Left kidney (tissue), 2 donors: ENCODE measurements around the gene NCK2. TPM values are rescaled to one million over a fixed set of nuclear protein-coding genes. Genes with fewer than 3 reads are reported as not detected.
"Not testable (repeated sequence)": the region's sequence is repeated elsewhere in the genome, so short reads cannot be mapped to it uniquely, and the experiment has no call there.

Experiments used
- DNase-seq: peaks from one replicate; pipeline ENCODE4 v3.0.0-alpha.2; 2013
- polyA plus RNA-seq: library from polyadenylated mRNA; unstranded; fragments of 120-200 nt; gene quantifications from one replicate; pipeline ENCODE4 v1.2.1, GENCODE V29; 2013; ENCODE audit not compliant: insufficient read length

Gene NCK2
- polyA plus RNA-seq, 1 donor: 57.7 TPM

GRCh38 chr2:105890111-105890510 lies 145.4 kb downstream of the NCK2 start:
- no peak for DNase-seq

- DNase-seq: no peak
Measured at GRCh38 chr2:105890856-105891255, 146.1 kb downstream of the NCK2 start.

GRCh38 chr2:105893011-105893995 lies 148.6 kb downstream of the NCK2 start:
- DNase-seq: no peak

GRCh38 chr2:105894327-105894944 lies 149.7 kb downstream of the NCK2 start:
- DNase-seq: no peak

DNA sequence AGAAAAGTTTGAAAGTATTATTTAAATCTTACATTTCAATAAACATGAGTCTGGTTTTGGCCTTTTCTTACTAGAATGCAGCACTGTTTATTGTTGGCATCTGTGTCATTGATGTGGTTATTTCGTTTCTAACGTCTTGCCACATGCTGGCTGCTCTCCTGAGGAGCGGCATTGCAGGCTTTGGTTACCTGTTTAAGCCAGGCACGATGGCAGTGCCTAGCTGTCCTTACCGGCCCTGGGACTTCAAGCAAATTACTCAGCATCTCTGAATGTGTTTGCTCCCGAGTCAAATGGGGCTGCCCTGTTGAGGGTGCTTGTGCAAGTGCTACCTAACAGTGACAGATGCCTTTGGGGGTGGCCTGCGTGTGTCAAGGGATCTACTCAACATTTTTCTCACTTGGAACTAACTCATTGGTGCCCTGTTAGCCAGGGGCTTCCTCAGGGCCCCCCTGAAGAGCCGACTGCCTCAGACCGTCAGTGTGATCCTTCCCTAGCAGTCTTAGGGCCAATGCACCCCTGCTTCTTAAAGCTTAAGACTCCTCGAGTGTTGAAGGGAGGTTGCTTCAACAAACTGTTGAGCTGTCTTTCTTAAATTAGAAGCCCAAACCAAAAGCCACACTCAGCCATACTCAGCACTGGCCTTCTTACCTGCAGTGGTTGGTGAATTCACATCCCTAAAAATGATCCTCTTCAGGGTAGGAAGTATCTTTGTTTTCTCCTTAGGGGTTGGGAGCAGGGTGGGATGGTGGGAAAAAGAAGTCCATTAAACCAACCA lies 151.5 kb downstream of the NCK2 start:
- DNase-seq: no peak

DNA sequence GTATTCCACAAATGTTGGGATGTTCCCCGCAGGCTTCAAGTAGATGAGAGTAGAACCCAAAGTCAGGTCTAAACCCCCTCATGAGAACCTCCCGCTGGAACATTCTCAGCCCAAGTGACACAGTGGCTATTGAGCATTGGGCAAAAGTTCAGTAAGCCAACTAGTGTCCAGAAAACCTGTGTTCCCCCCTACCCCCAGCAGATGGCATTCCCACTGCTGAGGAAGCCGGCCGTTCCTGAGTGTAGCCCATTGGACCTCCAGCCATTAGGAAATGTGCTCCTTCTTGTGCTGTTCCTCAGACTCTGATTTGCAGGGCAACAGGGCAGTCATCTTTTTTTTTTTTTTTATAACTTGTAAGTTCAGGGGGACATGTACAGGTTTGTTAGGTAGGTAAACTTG lies 152.1 kb downstream of the NCK2 start:
- no peak for DNase-seq

DNA sequence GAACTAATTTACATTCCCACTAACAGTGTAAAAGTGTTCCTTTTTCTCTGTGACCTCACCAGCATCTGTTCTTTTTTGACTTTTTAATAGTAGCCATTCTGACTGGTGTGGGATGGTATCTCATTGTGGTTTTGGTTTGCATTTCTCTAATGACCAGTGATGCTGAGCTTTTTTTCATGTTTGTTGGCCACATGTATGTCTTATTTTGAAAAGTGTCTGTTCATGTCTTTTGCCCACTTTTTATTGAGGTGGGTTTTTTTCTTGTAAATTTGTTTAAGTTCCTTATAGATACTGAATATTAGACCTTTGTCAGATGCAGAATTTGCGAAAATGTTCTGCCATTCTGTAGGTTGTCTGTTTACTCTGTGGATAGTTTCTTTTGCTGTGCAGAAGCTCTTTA lies 153.0 kb downstream of the NCK2 start:
- not testable (repeated sequence) for DNase-seq

DNA sequence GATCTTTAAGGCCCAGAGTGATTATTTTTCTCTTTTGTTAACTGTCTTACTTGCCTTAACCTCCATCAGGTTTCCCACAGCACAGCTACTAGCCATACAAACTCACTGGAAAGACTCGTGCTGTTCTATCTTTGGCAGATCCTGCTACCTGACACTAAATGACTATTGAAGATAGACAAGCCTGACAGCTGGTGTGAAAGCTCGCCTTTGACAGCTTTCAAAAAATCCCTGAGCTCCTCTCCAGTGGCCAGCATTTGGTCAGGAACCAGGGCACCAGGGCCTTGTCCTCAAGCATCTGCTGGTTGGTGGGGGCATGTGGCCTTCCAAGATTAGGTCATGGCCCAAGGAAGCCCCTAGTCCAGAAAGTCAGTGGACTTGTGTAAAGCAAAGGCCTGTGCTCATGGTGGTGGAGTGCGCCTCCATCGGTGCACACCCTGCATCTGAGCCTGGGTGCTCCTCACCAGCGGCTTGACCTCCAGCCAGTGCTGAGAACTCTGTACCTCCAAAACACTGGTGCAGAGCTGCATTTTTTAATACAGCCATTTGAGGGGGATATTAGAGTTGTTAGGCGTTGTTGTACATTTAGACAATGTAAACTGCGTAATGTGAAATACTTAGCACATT lies 158.5 kb downstream of the NCK2 start:
- no peak for DNase-seq

DNA sequence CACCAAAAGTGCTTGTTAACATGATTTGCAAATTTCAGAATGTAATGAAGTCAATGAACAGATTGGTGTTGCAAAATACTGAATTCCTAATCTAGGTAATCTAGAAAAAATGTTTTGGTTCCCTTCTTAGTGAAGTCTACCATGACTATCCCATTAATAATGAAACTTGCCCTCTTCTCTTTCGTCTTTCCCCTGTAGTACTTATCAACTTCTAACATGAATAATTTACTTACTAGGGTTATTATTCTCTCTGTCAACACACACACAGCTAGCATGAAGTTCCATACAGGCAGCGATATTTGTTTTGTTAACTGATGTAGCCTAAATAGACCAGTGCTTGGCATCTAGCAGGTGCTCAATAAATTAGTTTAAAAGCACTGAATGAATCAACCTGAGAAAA lies 160.2 kb downstream of the NCK2 start:
- no peak for DNase-seq

GRCh38 chr2:105906481-105906880 lies 161.8 kb downstream of the NCK2 start:
- no peak for DNase-seq

DNA sequence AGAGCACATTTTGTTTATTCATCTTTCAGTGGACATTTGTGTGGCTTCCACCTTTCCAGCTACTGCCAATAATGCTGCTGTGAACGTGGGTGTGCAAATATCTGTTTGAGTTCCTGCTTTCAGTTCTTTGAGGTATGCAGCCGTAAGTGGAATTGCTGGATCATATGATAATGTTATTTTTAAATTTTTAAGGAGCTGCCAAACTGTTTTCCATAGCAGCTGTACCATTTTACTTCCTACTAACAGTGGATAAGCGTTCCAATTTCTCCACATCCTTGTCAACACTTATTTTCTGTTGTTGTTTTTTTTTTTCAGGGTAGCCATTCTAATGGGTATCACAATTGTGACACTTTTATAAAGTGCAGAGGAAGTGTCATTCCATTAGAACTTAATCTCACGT lies 162.5 kb downstream of the NCK2 start:
- DNase-seq: no peak

DNA sequence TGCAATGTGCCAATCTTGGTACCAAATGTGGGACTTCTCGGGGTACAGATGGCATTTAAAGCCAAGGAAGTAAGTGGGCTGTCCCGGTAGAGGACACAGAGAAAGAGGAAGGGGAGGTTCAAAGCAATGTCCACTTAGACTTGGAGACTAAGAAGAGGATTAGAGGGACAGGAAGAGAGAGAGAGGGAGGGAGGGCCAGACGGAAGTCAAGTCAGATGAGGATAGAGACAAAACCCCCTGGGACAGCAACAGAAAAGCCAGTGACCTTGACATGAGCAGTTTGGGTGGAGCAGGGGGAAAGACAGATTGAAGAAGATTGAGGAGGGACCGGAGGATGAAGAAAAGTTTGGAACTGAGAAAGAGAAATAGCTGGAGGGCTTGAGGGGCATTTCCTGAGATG lies 164.5 kb downstream of the NCK2 start:
- DNase-seq: no peak

DNA sequence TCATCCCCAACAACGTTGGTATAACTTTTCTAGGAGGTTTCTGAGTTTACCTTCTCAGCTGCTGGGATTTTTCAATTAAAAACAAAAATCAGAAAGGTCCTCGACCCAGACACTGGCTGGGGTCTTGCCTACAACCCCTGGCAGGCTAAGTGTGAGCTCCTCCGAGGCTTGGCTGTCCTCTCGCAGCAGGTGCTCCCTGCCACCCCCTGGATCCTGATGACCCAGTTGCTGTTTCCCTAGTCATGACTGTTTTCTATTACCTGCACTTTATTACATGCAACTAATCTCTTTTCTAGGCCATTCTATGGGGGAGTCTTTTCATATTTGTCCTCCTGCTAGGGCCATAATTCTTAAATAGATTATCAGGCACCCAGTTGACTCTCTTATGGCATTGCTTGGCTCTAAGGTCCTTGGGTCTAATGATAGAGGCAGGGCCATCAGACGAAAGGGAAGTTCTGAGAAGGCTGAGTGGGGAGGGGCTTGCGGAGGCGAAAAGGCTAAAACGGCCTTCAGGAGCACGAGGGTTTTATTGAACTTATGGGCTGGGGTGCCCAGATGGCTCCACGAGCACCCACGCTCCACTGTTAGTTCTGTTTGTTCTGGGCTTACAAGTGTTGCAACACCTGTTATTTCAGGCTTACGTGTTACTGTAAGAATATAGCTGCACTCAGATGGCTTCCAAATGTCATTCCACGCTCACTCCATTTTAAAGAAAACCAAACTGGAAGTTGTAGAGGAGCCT lies 166.0 kb downstream of the NCK2 start:
- no peak for DNase-seq

GRCh38 chr2:105911425-105911824 lies 166.7 kb downstream of the NCK2 start:
- DNase-seq: no peak

DNA sequence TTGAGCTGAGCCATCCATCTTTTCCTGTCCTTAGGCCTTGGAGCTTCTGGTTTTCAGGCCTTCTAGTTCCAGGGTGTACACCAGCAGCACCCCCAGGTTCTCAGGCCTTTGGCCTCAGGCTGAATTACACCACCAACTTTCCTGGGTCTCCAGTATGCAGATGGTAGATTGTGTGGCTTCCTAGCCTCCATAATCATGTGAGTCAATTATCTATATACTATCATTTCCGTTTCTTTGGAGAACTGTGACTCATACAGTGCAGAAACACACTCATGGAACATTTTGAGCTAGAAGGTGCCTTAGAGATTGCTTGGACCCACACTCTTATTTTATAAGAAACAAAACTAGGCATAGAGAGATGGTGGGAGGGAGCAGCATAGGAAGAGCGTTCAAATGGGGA lies 167.4 kb downstream of the NCK2 start:
- DNase-seq: no peak

DNA sequence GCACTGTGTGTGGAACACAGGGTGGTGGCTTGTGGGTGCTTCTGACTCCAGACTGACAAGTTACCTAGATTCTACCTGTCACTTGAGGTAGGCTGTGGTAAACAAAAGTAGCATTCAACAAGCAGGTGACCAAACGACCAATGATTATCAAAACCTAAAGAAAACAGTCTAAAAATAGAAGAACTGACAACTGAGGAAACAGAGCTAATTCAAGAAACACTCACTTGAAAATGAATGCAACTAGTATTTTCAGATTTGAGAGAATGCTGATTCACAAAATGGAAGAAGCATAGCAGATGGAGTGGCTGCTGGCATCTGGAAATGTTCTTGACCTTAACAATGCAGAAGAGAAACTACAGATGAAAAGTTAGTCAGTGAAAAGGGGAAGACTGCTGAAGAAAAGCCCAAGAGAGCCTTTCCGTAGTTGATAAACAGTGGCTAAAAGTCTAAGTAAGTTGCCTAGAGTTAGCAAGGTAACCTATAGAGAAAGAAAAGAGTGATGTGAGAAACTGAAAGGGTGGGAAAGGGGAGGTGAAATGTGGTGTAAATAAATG lies 170.4 kb downstream of the NCK2 start:
- DNase-seq: no peak

DNA sequence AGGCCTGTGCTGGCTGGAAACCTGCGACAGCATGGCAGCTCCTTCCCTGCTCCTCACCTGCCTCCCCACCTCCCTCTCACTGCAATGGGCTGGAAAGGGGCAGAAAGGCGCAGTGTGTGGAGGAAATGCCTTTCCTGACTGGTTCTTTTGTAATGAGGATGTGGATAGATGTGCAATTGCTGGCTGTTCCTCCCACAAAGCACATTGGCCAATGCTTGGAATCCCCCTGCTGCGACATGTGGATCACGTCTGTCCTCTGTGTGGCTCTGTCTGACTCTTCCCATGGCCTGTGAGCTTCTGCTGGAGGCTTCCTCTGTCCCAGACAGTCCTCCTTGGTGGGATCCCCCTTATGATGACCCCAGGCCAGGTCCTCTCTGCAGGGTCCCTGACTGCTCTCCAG lies 172.5 kb downstream of the NCK2 start:
- no peak for DNase-seq

DNA sequence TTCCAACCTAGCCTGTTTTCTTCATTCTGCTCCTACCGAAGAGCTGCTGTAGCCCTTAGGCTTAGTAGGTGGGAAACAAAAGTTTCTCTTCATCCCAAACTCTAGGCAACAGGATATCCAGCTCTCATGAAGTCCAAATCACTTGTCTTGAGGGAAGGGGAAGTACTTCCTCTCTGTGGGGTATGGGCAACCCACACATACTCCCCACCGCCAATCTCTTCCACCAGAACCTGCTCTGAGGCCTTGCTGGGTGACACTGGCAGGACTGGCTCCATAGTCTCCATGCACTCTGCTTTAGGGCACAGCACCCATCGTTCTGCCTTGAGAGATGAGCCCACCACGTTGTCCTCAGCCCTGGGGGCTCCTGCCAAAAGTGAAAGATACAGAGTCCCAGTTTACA lies 173.0 kb downstream of the NCK2 start:
- DNase-seq: no peak

- no peak for DNase-seq
Measured at GRCh38 chr2:105919191-105919811, 174.6 kb downstream of the NCK2 start.

GRCh38 chr2:105919826-105920225 lies 175.1 kb downstream of the NCK2 start:
- no peak for DNase-seq

DNA sequence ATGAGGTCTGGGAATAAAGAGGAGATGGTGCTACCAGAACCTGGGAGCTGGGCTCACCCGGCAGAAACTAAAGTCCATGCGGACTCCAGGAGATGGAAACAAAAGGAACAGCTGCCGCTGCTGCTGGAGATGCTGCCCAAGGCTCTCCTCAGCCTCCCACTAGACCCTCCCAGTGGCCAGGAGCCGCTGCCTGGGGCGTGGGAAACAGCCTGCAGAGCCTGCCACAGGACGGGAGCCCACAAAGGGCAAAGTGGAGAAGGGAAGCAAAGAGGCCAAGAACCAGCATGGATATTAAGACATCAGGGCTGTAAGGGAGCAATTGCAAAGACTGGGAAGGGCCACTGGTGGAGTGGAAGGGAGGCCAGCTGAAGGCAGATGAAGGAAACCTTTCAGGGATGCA lies 179.6 kb downstream of the NCK2 start:
- DNase-seq: no peak
